CD4-positive, alpha-beta T cell treated with Interleukin-17A for 4 hours (primary cell): Measurements from ENCODE around the gene CENPVL2.
"Not testable (repeated sequence)": the region's sequence is repeated elsewhere in the genome, so short reads cannot be mapped to it uniquely, and the experiment has no call there.

Experiments used
- DNase-seq: peaks from one replicate; pipeline ENCODE4 v3.0.0-alpha.2; 2020; ENCODE audit warnings: mixed read lengths

CENPVL2 gene

GRCh38 chrX:51682720-51683062 is at the start of gene CENPVL2:
Gene CENPVL2, minus strand, starts transcription at chrX:51682831. Its CDS starts 0 bp downstream, at chrX:51682831.
- not testable (repeated sequence) for DNase-seq

- DNase-seq = no peak
These were observed 45.6 kb upstream of the CENPVL2 start for GRCh38 chrX:51728202-51728601.

GRCh38 chrX:51712943-51713647 is 30.5 kb upstream of the CENPVL2 start:
- DNase-seq = not testable (repeated sequence)

GRCh38 chrX:51710277-51711164 is 27.9 kb upstream of the CENPVL2 start, which contains the start of gene CENPVL1:
Gene CENPVL1, plus strand, starts transcription at chrX:51710512. Its CDS starts 0 bp downstream, at chrX:51710512.
- DNase-seq = not testable (repeated sequence)

GRCh38 chrX:51697397-51697796 is 14.8 kb upstream of the CENPVL2 start:
- no peak for DNase-seq

- no peak for DNase-seq
These were observed 11.6 kb upstream of the CENPVL2 start for GRCh38 chrX:51694254-51694653.

GRCh38 chrX:51681808-51682719 is 567 bp downstream of the CENPVL2 start:
- not testable (repeated sequence) for DNase-seq

- DNase-seq = not testable (repeated sequence)
These were observed 2.8 kb downstream of the CENPVL2 start for GRCh38 chrX:51679689-51680433.

- DNase-seq = no peak
These were observed 16.6 kb downstream of the CENPVL2 start for GRCh38 chrX:51665981-51666380.

- no peak for DNase-seq
These were observed 39.3 kb downstream of the CENPVL2 start for GRCh38 chrX:51643377-51643776.

GRCh38 chrX:51641421-51642021 is 41.1 kb downstream of the CENPVL2 start:
- peak; percentile 3 for DNase-seq

- not testable (repeated sequence) for DNase-seq
These were observed 46.1 kb downstream of the CENPVL2 start for GRCh38 chrX:51636511-51636910.
